ENCODE measurements around the gene CUEDC1.

DNA sequence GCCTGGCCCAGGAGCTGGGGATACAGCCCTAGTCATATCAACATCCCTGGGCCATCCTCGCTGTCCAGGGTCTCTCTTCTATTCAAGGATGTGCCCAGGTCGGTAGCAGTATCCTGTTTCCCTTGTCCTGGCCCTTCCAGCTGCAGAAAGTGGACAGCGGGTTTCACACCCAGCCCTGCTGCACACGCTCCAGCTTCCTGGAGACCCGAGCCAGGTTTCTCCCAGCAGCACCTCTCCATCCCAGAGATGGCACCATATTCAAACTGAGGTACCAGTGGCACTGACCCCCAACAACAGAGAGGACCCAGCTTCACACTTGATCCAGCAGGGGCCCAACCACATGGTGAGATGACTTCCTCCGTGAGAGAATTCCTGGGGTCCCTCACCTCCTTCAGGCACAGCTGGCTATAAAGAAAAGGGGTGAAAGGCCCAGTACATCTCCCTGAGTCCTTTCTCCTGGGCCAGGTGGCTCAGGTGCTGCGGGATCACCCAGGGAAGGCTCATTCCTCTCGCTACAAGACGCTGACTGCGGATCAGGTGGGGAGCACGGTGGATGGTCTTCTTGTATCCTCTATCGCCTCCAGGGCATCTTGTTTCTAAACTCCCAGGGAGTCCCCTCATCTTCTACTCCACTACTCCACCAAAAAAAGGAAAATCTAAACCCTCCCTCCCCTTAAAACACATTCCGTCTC lies 1.4 kb downstream of the CUEDC1 start:
- TF ChIP-seq, protein P1, sequence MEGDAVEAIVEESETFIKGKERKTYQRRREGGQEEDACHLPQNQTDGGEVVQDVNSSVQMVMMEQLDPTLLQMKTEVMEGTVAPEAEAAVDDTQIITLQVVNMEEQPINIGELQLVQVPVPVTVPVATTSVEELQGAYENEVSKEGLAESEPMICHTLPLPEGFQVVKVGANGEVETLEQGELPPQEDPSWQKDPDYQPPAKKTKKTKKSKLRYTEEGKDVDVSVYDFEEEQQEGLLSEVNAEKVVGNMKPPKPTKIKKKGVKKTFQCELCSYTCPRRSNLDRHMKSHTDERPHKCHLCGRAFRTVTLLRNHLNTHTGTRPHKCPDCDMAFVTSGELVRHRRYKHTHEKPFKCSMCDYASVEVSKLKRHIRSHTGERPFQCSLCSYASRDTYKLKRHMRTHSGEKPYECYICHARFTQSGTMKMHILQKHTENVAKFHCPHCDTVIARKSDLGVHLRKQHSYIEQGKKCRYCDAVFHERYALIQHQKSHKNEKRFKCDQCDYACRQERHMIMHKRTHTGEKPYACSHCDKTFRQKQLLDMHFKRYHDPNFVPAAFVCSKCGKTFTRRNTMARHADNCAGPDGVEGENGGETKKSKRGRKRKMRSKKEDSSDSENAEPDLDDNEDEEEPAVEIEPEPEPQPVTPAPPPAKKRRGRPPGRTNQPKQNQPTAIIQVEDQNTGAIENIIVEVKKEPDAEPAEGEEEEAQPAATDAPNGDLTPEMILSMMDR (IDR thresholded peaks at IDR 0.05 in 4 of 5, conservative IDR thresholded peaks at IDR 0.05 in 1 of 5) = no peak
- no peak for TF ChIP-seq POLR2A (IDR thresholded peaks at IDR 0.05)
